B cell (primary cell): ENCODE data around the gene ACER2. TPM values are rescaled to one million over a fixed set of nuclear protein-coding genes. Genes with fewer than 3 reads are reported as not detected.
A peak's percentile ranks its signal among the peaks of the same experiment; 100 is the strongest.

ENCODE experiments used
- ATAC-seq: fragments of 200-7000 bp; cut with Tn5 transposase; one replicate; pipeline ENCODE4 v1.10.0; 2021; ENCODE audit warnings: low read depth, mild to moderate bottlenecking, moderate number of reproducible peaks, moderate library complexity
- CTCF ChIA-PET: fragments of 350-600 bp; sonication (Branson Sonifier 250); formaldehyde crosslinking; loops from one replicate; lab custom pipeline; 2021; ENCODE audit warnings: antibody characterized with exemption, inconsistent platforms; lab: Charles Lee
- POLR2A ChIA-PET: fragments of 350-600 bp; sonication (Branson Sonifier 250); formaldehyde crosslinking; loops from one replicate; lab custom pipeline; 2021; ENCODE audit warnings: antibody characterized with exemption; lab: Charles Lee
- DNase-seq: peaks from one replicate; pipeline ENCODE4 v3.0.0; 2013
- H2AFZ ChIP-seq: 2 replicates; pipeline ENCODE4 v1.6.1; 2012; ENCODE audit warnings: mild to moderate bottlenecking, low read depth, low read length; ENCODE audit not compliant: insufficient read depth, poor library complexity, severe bottlenecking
- H3K27ac ChIP-seq, 2 donors: 1 replicate in 1 of 2; 2 replicates in 1 of 2; pipeline ENCODE4 v1.5.1; 2012 to 2013; ENCODE audit warnings: low read length in 2 of 2, mild to moderate bottlenecking in 2 of 2, moderate library complexity in 1 of 2
- H3K27me3 ChIP-seq, 4 experiments: fragments of 200-600 bp in 1 of 4; sonication (generic) in 1 of 4; replicated peaks in 1 of 4; 1 replicate in 2 of 4; 2 replicates in 2 of 4; pipeline versions ENCODE4 v1.6.1 to v1.7.0; 2013 to 2016; ENCODE audit warnings: low read length in 3 of 4, mild to moderate bottlenecking in 2 of 4, mixed read lengths in 1 of 4, moderate library complexity in 1 of 4; ENCODE audit not compliant: insufficient read depth in 4 of 4, control insufficient read depth in 3 of 4; ENCODE audit errors: control extremely low read depth in 1 of 4
- H3K36me3 ChIP-seq, 2 experiments: replicated peaks in 1 of 2; 1 replicate in 1 of 2; 2 replicates in 1 of 2; pipeline versions ENCODE4 v1.6.1 to v1.7.1; 2013; ENCODE audit warnings: low read length in 1 of 2; ENCODE audit not compliant: insufficient read depth in 2 of 2, control insufficient read depth in 1 of 2; ENCODE audit errors: control extremely low read depth in 1 of 2, extremely low read depth in 1 of 2
- H3K4me1 ChIP-seq, 2 donors: fragments of 200-600 bp in 1 of 2; sonication (generic) in 1 of 2; 1 replicate in 1 of 2; 2 replicates in 1 of 2; pipeline versions ENCODE4 v1.5.1 to v1.6.1; 2013 to 2017; ENCODE audit warnings: low read length in 2 of 2; ENCODE audit not compliant: control insufficient read depth in 2 of 2, insufficient read depth in 2 of 2
- H3K4me2 ChIP-seq: replicated peaks from 2 replicates; pipeline ENCODE3; 2012; ENCODE audit warnings: mild to moderate bottlenecking, low read depth, low read length; ENCODE audit not compliant: poor library complexity, severe bottlenecking
- H3K4me3 ChIP-seq, 5 experiments: fragments of 200-600 bp in 1 of 5; sonication (generic) in 1 of 5; 1 replicate in 3 of 5; 2 replicates in 2 of 5; pipeline versions ENCODE4 v1.5.1 to v1.7.0; 2011 to 2016; ENCODE audit warnings: low read length in 4 of 5, mild to moderate bottlenecking in 4 of 5, low read depth in 2 of 5, control low read depth in 1 of 5, moderate library complexity in 1 of 5; ENCODE audit not compliant: insufficient read depth in 1 of 5; ENCODE audit errors: control extremely low read depth in 1 of 5, extremely low read depth in 1 of 5
- H3K79me2 ChIP-seq: fragments of 200-600 bp; sonication (generic); one replicate; pipeline ENCODE4 v1.6.0; 2016; ENCODE audit warnings: low read length; ENCODE audit not compliant: control insufficient read depth, insufficient read depth
- H3K9ac ChIP-seq: fragments of 200-600 bp; sonication (generic); 2 replicates; pipeline ENCODE4 v1.6.1; 2017; ENCODE audit warnings: mild to moderate bottlenecking, low read length, moderate library complexity
- H3K9me3 ChIP-seq, 3 donors: one replicate each; pipeline versions ENCODE4 v1.6.1 to v1.7.1; 2013; ENCODE audit warnings: low read length in 2 of 3; ENCODE audit not compliant: control insufficient read depth in 2 of 3, insufficient read depth in 1 of 3; ENCODE audit errors: control extremely low read depth in 1 of 3
- H4K20me1 ChIP-seq: 2 replicates; pipeline ENCODE4 v1.6.0; 2012; ENCODE audit warnings: mild to moderate bottlenecking, low read length; ENCODE audit not compliant: insufficient read depth, control insufficient read depth, poor library complexity, severe bottlenecking
- H3K27ac Mint-ChIP-seq: one replicate; pipeline ENCODE4 v1.8.0; 2021; ENCODE audit warnings: mixed read lengths
- H3K27me3 Mint-ChIP-seq: one replicate; pipeline ENCODE4 v1.8.0; 2021; ENCODE audit warnings: mixed read lengths
- H3K4me1 Mint-ChIP-seq: one replicate; pipeline ENCODE4 v1.8.0; 2021; ENCODE audit warnings: mixed read lengths
- H3K4me3 Mint-ChIP-seq: one replicate; pipeline ENCODE4 v1.8.0; 2021; ENCODE audit warnings: mixed read lengths
- H3K9me3 Mint-ChIP-seq: one replicate; pipeline ENCODE4 v1.8.0; 2022; ENCODE audit warnings: mixed read lengths; ENCODE audit not compliant: insufficient read depth
- CTCF ChIP-seq: fragments of 200-600 bp; IDR thresholded peaks from one replicate; pipeline ENCODE4 v1.8.0; 2022; ENCODE audit warnings: antibody characterized with exemption, mild to moderate bottlenecking
- EZH2 ChIP-seq: IDR thresholded peaks from 2 replicates; pipeline ENCODE4 v1.6.1; 2012; ENCODE audit warnings: borderline replicate concordance, low read depth, mild to moderate bottlenecking, moderate library complexity, low read length; ENCODE audit not compliant: insufficient read depth, poor library complexity, severe bottlenecking
- WGBS: methylation state at CpG from one replicate; pipeline ENCODE4 v1.1.5; 2013; ENCODE audit warnings: missing lambda C conversion rate; ENCODE audit not compliant: insufficient coverage; 5-methylcytosine and 5-hydroxymethylcytosine counted together
- intact Hi-C: fragments of 100-400 bp; cut with micrococcal nuclease; formaldehyde crosslinking; loops from one replicate; pipeline ENCODE4 v1.10.0; 2022
- polyA plus RNA-seq: library from polyadenylated mRNA; depleted of rRNA; stranded (reverse); fragments of >200 nt; gene quantifications from 2 replicates; pipeline ENCODE4 v1.2.3, GENCODE V29; 2012
- total RNA-seq, 2 donors: library from RNA; stranded (reverse); fragments of 120-200 nt in 1 of 2; gene quantifications; 1 replicate in 1 of 2; 2 replicates in 1 of 2; pipeline versions ENCODE4 v1.2.3 to v1.2.4, GENCODE V29; 2013 to 2022

The ACER2 gene
- total and polyA plus RNA-seq, 2 donors (not counting 1 experiment from before 2014, with no cell fraction given) = 1.1 to 5.5 TPM

DNA sequence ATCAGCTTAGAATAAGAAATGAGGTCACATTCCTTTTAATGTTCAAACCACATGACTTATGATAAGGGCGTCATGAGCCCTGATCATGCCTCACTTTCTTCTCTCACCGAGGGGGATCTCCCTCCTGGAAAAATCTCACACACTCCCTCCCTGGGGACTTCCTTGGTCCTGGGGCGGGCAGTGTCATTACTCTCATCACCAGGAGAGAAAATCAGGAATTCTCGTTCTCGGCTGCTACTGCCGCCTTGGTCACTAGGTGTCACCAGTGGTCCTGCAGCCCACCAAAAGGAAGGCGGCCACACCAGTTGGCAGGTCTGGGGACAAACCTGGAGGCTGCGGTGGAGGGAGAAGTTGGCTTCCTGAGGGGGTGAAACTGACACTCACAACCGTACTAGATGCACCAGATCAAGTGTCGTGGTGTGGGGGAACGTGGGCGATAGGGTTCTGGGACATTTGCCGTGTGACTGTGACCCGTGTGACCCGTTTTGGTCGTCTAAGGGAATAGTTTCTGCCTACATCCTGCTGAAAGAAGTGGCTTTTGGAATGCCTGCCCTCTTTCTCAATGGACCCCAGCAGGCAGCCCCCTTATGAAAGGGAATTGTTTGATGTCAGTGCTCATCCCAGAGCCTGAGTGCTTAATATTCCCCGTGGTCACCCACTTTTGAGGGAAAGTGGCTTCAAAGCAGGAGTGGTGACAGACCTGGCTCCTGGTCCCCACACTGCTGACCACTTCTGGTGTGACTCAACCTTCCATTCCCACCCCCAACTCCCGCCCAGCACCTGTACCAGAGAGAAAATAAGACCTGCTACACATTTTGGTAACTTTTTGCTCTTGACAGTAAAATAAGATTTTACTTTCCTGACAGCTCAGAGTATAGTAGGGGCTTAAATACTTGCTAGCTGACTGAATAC, 63.2 kb downstream of the ACER2 start:
- Histone ChIP-seq H2AFZ (peak overlapping the region; percentile 64), H3K36me3 (no peaks in the 10 kb centered on the region), H3K4me3 (peak overlapping the region in 3 of 5 experiments; percentile 11 to 29 (median 20)), H3K27me3 (peaks cover 0 to 2% (median 0%) of the 10 kb centered on the region in 4 experiments), H3K79me2 (no peaks in the 10 kb centered on the region), H3K27ac (no peak overlapping the region), H4K20me1 (no peaks in the 10 kb centered on the region), H3K4me2 (peak overlapping the region; percentile 56), H3K9ac (peak overlapping the region; percentile 28), H3K4me1 (peaks cover 7 to 8% of the 10 kb centered on the region in 2 donors), H3K9me3 (no peaks in the 10 kb centered on the region)
- Mint-ChIP-seq H3K4me1 (peaks cover 3% of the 10 kb centered on the region), H3K27me3 (no peaks in the 10 kb centered on the region), H3K4me3 (peak overlapping the region; percentile 71), H3K27ac (no peak overlapping the region), H3K9me3 (no peaks in the 10 kb centered on the region)
- ATAC-seq = peak; percentile 68
- ChIA-PET CTCF (interaction anchor here (0.6 to 2.6 kb wide), 12 partner anchors 8 to 1639 kb away, joined by 3 to 16 read pairs (median 4); no protein-coding TSS in a partner anchor), POLR2A (no interaction called here)
- TF ChIP-seq EZH2 (no peak), CTCF (peak; percentile 75)
- WGBS = 13% methylated on average over 14 of the region's 18 CpGs
- intact Hi-C loops = loop anchor here (2.0 kb wide), 1 partner anchor 1469 kb away; no protein-coding TSS in a partner anchor
- peak; percentile 61 for DNase-seq

DNA sequence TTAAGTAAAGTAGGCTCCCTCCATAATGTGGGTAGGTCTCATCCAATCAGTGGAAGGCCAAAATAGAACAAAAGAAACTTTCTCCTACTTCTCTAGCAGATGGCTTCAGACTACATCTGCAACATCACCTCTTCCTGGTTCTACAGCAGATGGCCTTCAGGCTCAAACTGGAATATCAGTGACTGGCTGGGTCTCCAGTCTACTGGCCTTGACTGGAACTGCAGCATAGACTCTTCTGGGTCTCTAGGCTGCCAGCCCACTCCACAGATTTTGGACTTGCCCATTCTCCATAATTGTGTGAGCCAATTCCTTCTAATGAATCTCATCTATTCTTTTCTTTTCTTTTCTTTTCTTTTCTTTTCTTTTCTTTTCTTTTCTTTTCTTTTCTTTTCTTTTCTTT, 64.8 kb downstream of the ACER2 start:
- no peak overlapping the region for H3K27ac Mint-ChIP-seq
- TF ChIP-seq EZH2 (no peak), CTCF (no peak)

More for the DNA sequence above, 64.8 kb downstream of the ACER2 start:
- H3K9ac ChIP-seq = no peak overlapping the region
- DNase-seq = no peak
- no peak overlapping the region for H2AFZ ChIP-seq
- Mint-ChIP-seq H3K4me3 (no peak overlapping the region), H3K4me1 (peaks cover 3% of the 10 kb centered on the region), H3K27me3 (no peaks in the 10 kb centered on the region), H3K9me3 (no peaks in the 10 kb centered on the region)
- intact Hi-C loops = no loop called here
- H3K4me3 ChIP-seq = no peak overlapping the region
- no peak for ATAC-seq
- H3K27ac ChIP-seq = no peak overlapping the region
- no peaks in the 10 kb centered on the region for H3K79me2 ChIP-seq
- no peaks in the 10 kb centered on the region for H3K36me3 ChIP-seq
- no peaks in the 10 kb centered on the region for H3K9me3 ChIP-seq
- H4K20me1 ChIP-seq = no peaks in the 10 kb centered on the region
- peaks cover 7 to 8% of the 10 kb centered on the region in 2 donors for H3K4me1 ChIP-seq
- H3K27me3 ChIP-seq = peaks cover 0 to 2% (median 0%) of the 10 kb centered on the region in 4 experiments
- ChIA-PET POLR2A (no interaction called here), CTCF (interaction anchor here (2.6 kb wide), 1 partner anchor 10 kb away, joined by 16 read pairs; no protein-coding TSS in a partner anchor)
- H3K4me2 ChIP-seq = no peak overlapping the region
